ENCODE data around the gene FERMT3. TPM values are rescaled to one million over a fixed set of nuclear protein-coding genes. Genes with fewer than 3 reads are reported as not detected.
A peak's percentile ranks its signal among the peaks of the same experiment; 100 is the strongest.

Gene FERMT3
- total and polyA plus RNA-seq, 2 of the 13 experiments (the other 11 are each of a cell fraction or from before 2014, with no cell fraction given), result 0.29 TPM; not detected in 1

GRCh38 chr11:64185175-64185692 lies 21.3 kb upstream of the FERMT3 start (continued):
- TF ChIP-seq CEBPZ (IDR thresholded peaks at IDR 0.05; ENCODE audit: low read length) (no peak), ZBTB38 (CRISPR knock-in tag; IDR thresholded peaks at IDR 0.05) (peak; percentile 84), MEIS1 (CRISPR knock-in tag; IDR thresholded peaks at IDR 0.05; ENCODE audit: borderline replicate concordance) (peak; percentile 94), ZNF33B (CRISPR knock-in tag; IDR thresholded peaks at IDR 0.05) (peak; percentile 99), KDM6A (CRISPR knock-in tag; IDR thresholded peaks at IDR 0.05; ENCODE audit: low read depth) (no peak), GABPB1 (CRISPR knock-in tag; IDR thresholded peaks at IDR 0.05) (peak; percentile 91), ZNF451 (CRISPR knock-in tag; IDR thresholded peaks at IDR 0.05) (peak; percentile 97), ZNF251 (CRISPR knock-in tag; IDR thresholded peaks at IDR 0.05) (0 out of 2 replicates have a peak, but pooled peaks have one; percentile 86), ZSCAN31 (CRISPR knock-in tag; IDR thresholded peaks at IDR 0.05; ENCODE audit: low read depth) (peak; percentile 97), ZNF281 (CRISPR knock-in tag; IDR thresholded peaks at IDR 0.05; ENCODE audit: borderline replicate concordance) (peak; percentile 44; the same call in 1 of the 2 replicates), CERS6 (CRISPR knock-in tag; IDR thresholded peaks at IDR 0.05) (no peak), TOPORS (CRISPR knock-in tag; IDR thresholded peaks at IDR 0.05) (peak; percentile 88; the same call in 1 of the 2 replicates), KLF16 (CRISPR knock-in tag; IDR thresholded peaks at IDR 0.05) (peak; percentile 80 to 84), ZFYVE20 (CRISPR knock-in tag; IDR thresholded peaks at IDR 0.05; ENCODE audit: borderline replicate concordance, low read depth) (peak; percentile 69; the same call in 1 of the 2 replicates), HNF1A (IDR thresholded peaks at IDR 0.05; ENCODE audit: low read depth) (no peak), HNF1A (CRISPR knock-in tag; IDR thresholded peaks at IDR 0.05; ENCODE audit: borderline replicate concordance) (peak; percentile 68), ZNF572 (CRISPR knock-in tag; IDR thresholded peaks at IDR 0.05) (no peak), MYNN (CRISPR knock-in tag; IDR thresholded peaks at IDR 0.05; ENCODE audit: low read depth) (no peak), ZNF335 (CRISPR knock-in tag; IDR thresholded peaks at IDR 0.05) (peak; percentile 66; the same call in 1 of the 2 replicates)
